Astrocyte of the hippocampus (primary cell): ENCODE results near the gene ACTL7B.
"Not testable (repeated sequence)": the region's sequence is repeated elsewhere in the genome, so short reads cannot be mapped to it uniquely, and the experiment has no call there.

Experiments
- DNase-seq: peaks from one replicate; pipeline ENCODE4 v3.0.0; 2011; ENCODE audit warnings: low read depth, low spot score

Gene ACTL7B

GRCh38 chr9:108844856-108845255 lies 10.9 kb downstream of the ACTL7B start:
- DNase-seq, result no peak

DNA sequence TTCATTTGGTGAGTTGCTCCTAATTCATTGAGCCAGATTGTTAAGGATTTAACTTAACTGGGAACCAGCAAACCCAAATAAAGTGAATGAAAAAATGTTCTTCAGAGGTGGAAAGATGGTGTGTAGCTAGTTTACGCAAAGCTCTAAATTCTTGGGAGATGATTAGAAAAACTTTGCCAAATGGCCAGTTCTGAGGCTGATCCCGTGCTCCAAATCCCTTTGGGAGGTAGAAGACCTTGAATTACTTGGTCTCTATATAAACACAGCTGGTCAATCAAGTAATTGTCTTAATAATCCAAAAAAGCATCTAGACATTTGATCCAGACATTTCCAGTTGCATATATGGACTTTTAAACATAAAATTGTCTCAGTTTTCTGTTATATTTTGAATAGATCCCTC lies 11.4 kb downstream of the ACTL7B start:
- DNase-seq, result no peak

GRCh38 chr9:108842610-108843295 lies 13.0 kb downstream of the ACTL7B start:
- no peak for DNase-seq

GRCh38 chr9:108839561-108839960 lies 16.2 kb downstream of the ACTL7B start:
- DNase-seq, result not testable (repeated sequence)

- no peak for DNase-seq
Observed at GRCh38 chr9:108838017-108838416, 17.8 kb downstream of the ACTL7B start.

- no peak for DNase-seq
Observed at GRCh38 chr9:108837530-108837929, 18.3 kb downstream of the ACTL7B start.

DNA sequence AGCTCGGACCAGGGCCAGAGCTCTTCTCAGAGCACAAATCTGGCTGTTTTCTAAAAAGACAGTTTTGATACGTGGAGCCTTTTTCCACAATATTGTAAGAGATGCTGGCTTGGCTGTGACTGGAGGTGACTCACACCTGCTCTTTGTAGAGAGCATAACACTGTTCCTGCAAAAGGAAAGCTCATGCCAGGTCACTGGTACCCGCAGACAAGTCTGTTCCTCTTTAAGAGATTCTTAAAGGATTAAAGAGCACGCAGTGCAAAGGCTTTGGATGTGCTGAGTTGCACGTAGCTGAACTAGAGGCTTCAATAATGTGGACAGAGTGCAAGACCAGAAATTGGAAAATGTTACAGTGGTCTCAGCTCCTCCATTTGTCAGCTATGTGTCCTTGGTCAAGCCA lies 19.0 kb downstream of the ACTL7B start:
- DNase-seq, result peak; percentile 44

DNA sequence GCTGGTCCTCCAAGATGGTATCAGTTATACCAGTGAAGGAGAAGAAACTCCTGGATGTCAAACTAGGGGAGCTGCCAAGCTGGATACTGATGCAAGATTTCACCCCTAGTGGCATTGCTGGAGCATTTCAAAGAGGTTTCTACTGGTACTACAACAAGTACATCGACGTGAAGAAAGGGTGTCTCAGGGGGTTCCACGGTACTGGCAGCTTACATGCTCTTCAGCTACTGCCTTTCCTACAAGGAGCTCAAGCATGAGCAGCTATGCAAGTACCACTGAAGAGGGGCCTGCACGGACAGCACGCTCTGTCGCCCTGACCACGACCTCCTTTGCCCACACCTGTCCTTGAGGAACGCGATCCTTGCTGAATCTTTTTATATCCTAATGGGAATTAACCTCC lies 19.5 kb downstream of the ACTL7B start:
- DNase-seq, result no peak

- DNase-seq, result no peak
Observed at GRCh38 chr9:108835831-108836230, 20.0 kb downstream of the ACTL7B start.

GRCh38 chr9:108834959-108835665 lies 20.7 kb downstream of the ACTL7B start:
- DNase-seq, result no peak

DNA sequence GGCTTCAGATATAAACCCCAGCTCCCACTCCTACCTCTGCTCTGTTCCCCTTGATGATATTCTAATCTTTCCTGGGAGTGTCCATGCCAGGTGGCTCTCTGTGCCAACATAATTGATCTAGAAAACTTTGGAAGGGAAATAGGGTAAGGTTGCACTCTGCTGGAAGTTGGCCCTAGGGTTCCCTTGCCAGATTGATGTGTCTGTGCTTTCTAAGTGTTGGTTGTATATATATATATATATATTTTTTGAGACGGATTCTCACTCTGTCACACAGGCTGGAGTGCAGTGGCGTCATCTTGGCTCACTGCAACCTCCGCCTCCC lies 23.6 kb downstream of the ACTL7B start:
- DNase-seq, result no peak

GRCh38 chr9:108831496-108832178 lies 24.1 kb downstream of the ACTL7B start:
- DNase-seq, result no peak

GRCh38 chr9:108830272-108830671 lies 25.5 kb downstream of the ACTL7B start:
- no peak for DNase-seq

DNA sequence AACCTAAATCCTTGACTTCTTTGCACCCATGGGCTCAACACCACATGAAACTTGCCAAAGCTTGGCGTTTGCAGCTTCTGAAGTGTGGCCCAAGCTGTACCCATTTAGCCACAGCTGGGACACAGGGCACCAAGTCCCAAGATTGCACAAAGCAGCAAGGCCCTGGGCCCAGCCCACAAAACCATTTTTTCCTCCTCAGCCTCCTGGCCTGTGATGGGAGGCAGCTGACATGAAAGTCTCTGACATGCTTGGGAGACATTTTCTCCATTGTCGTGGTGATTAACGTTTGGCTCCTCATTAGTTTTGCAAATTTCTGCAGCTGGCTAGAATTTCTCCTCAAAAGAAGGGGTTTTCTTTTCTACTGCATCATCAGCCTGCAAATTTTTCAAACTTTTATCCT lies 32.0 kb downstream of the ACTL7B start:
- DNase-seq, result no peak

DNA sequence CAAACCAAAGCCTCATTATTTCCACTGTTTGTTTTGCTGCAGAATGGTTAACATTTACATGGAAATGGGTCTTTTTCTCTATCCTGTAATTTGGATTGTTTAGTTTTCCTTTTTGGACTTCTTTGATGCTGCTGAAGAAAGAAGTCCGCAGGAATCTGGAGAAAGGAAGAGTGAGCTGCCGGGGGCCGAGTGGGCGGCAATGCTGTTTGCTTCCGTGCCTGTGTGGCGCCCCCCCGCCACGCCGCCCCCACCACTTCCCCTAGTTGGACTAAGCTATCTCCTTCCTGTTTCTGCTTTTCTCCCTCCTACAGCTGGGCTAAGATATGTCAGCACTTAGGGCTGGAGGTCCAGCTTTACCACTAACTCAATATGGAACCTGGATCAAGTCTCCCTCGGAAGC lies 39.7 kb downstream of the ACTL7B start:
- DNase-seq, result no peak

- no peak for DNase-seq
Observed at GRCh38 chr9:108815156-108815555, 40.6 kb downstream of the ACTL7B start.

DNA sequence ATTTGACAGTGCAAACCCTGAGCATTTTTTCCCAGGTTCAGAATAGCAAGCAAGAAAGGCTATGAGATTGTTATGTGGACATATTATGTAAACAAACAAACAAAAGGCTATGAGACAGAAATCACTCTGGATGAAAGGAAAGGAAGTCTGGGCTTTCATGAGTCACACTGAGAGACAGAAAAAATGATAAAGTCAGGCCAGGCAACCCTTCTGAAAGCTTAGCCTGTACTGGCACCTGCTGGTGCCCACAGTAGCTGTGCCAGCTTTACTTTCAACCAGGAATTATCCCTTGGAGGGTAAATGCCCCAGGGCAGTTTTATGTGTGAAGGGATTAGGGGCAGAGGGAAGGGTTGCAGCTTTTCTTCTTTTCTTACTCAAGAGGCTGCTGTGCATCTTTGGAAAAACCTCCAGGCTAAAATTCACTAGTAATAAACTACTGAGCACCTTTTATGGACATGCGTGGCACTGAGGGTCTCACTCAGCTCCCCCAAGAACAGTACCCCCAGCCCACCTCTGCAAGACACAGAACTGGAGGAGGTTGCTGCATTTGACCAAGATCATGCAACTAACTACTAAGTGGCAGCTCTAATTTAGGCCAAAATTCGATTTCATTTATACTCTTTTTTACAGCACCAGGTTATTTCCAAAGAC lies 41.7 kb downstream of the ACTL7B start:
- DNase-seq, result peak; percentile 81

- DNase-seq, result peak; percentile 39
Observed at GRCh38 chr9:108812396-108813025, 43.3 kb downstream of the ACTL7B start.

- no peak for DNase-seq
Observed at GRCh38 chr9:108811944-108812343, 43.8 kb downstream of the ACTL7B start.

GRCh38 chr9:108809269-108809668 lies 46.5 kb downstream of the ACTL7B start:
- DNase-seq, result no peak
